ENCODE measurements around the gene ZRANB3. TPM values are rescaled to one million over a fixed set of nuclear protein-coding genes. Genes with fewer than 3 reads are reported as not detected.

The ZRANB3 gene
- polyA plus RNA-seq, 2 donors, result 1.5 to 1.9 TPM

DNA sequence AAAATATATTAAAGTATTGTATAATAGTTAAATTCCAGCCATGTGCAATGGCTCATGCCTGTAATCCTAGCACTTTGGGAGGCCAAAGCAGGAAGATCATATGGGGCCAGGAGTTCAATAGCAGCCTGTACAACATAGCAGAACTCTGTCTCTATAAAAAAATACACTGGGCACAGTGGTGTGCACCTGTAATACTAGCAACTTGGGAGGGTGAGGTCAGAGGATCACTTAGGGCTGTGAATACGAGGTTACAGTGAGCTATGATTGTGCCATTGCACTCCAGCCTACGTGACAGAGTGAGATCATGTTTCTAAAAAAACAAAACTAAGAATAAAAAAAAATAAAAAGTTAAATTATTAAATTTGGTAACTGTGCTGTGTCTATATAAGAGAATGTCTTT, 36.1 kb downstream of the ZRANB3 start:
- Histone ChIP-seq H3K36me3 (ENCODE audit: control insufficient read depth in 2 of 2, insufficient read depth in 2 of 2, low read length in 1 of 2) (no peaks in the 10 kb centered on the region), H3K27ac (ENCODE audit: low read depth in 2 of 2, low read length in 1 of 2) (no peak overlapping the region)
- WGBS, 2 donors, result 94 to 97% methylated on average over 2 of the region's 2 CpGs

GRCh38 chr2:135494503-135494902, 36.5 kb downstream of the ZRANB3 start:
- H3K4me1 ChIP-seq (ENCODE audit: control insufficient read depth in 2 of 2, insufficient read depth in 2 of 2, low read length in 1 of 2), result no peaks in the 10 kb centered on the region
- H3K27me3 ChIP-seq (ENCODE audit: control insufficient read depth in 1 of 2, insufficient read depth in 2 of 2, low read length in 2 of 2), result no peaks in the 10 kb centered on the region
- no peaks in the 10 kb centered on the region for H3K36me3 ChIP-seq (ENCODE audit: control insufficient read depth in 2 of 2, insufficient read depth in 2 of 2, low read length in 1 of 2)
- no peaks in the 10 kb centered on the region for H3K9me3 ChIP-seq (ENCODE audit: control insufficient read depth in 2 of 2, insufficient read depth in 1 of 2, low read depth in 1 of 2, low read length in 1 of 2)
- no peak overlapping the region for H3K4me3 ChIP-seq (ENCODE audit: low read depth in 1 of 2, low read length in 2 of 2)
- no peak overlapping the region for H3K27ac ChIP-seq (ENCODE audit: low read depth in 2 of 2, low read length in 1 of 2)
- WGBS, 2 donors, result 83 to 96% methylated on average over 1 of the region's 1 CpG

More for the DNA sequence above, 36.1 kb downstream of the ZRANB3 start:
- Histone ChIP-seq H3K27me3 (ENCODE audit: control insufficient read depth in 1 of 2, insufficient read depth in 2 of 2, low read length in 2 of 2) (no peaks in the 10 kb centered on the region), H3K4me1 (ENCODE audit: control insufficient read depth in 2 of 2, insufficient read depth in 2 of 2, low read length in 1 of 2) (no peaks in the 10 kb centered on the region), H3K4me3 (ENCODE audit: low read depth in 1 of 2, low read length in 2 of 2) (no peak overlapping the region), H3K9me3 (ENCODE audit: control insufficient read depth in 2 of 2, insufficient read depth in 1 of 2, low read depth in 1 of 2, low read length in 1 of 2) (no peaks in the 10 kb centered on the region)

- Histone ChIP-seq H3K27ac (ENCODE audit: low read depth in 2 of 2, low read length in 1 of 2) (no peak overlapping the region), H3K36me3 (ENCODE audit: control insufficient read depth in 2 of 2, insufficient read depth in 2 of 2, low read length in 1 of 2) (no peaks in the 10 kb centered on the region), H3K4me1 (ENCODE audit: control insufficient read depth in 2 of 2, insufficient read depth in 2 of 2, low read length in 1 of 2) (no peaks in the 10 kb centered on the region), H3K9me3 (ENCODE audit: control insufficient read depth in 2 of 2, insufficient read depth in 1 of 2, low read depth in 1 of 2, low read length in 1 of 2) (no peaks in the 10 kb centered on the region), H3K4me3 (ENCODE audit: low read depth in 1 of 2, low read length in 2 of 2) (no peak overlapping the region), H3K27me3 (ENCODE audit: control insufficient read depth in 1 of 2, insufficient read depth in 2 of 2, low read length in 2 of 2) (no peaks in the 10 kb centered on the region)
- 93 to 95% methylated on average over 1 of the region's 1 CpG for WGBS, 2 donors
Measured at GRCh38 chr2:135490376-135490775, 40.6 kb downstream of the ZRANB3 start.

GRCh38 chr2:135485441-135485840, 45.6 kb downstream of the ZRANB3 start:
- Histone ChIP-seq H3K27ac (ENCODE audit: low read depth in 2 of 2, low read length in 1 of 2) (no peak overlapping the region), H3K4me3 (ENCODE audit: low read depth in 1 of 2, low read length in 2 of 2) (no peak overlapping the region), H3K4me1 (ENCODE audit: control insufficient read depth in 2 of 2, insufficient read depth in 2 of 2, low read length in 1 of 2) (no peaks in the 10 kb centered on the region), H3K36me3 (ENCODE audit: control insufficient read depth in 2 of 2, insufficient read depth in 2 of 2, low read length in 1 of 2) (no peaks in the 10 kb centered on the region), H3K9me3 (ENCODE audit: control insufficient read depth in 2 of 2, insufficient read depth in 1 of 2, low read depth in 1 of 2, low read length in 1 of 2) (no peaks in the 10 kb centered on the region), H3K27me3 (ENCODE audit: control insufficient read depth in 1 of 2, insufficient read depth in 2 of 2, low read length in 2 of 2) (no peaks in the 10 kb centered on the region)
- WGBS, 2 donors, result 95 to 97% methylated on average over 4 of the region's 4 CpGs

- Histone ChIP-seq H3K4me3 (ENCODE audit: low read depth in 1 of 2, low read length in 2 of 2) (no peak overlapping the region), H3K9me3 (ENCODE audit: control insufficient read depth in 2 of 2, insufficient read depth in 1 of 2, low read depth in 1 of 2, low read length in 1 of 2) (no peaks in the 10 kb centered on the region), H3K27me3 (ENCODE audit: control insufficient read depth in 1 of 2, insufficient read depth in 2 of 2, low read length in 2 of 2) (no peaks in the 10 kb centered on the region), H3K4me1 (ENCODE audit: control insufficient read depth in 2 of 2, insufficient read depth in 2 of 2, low read length in 1 of 2) (no peaks in the 10 kb centered on the region), H3K27ac (ENCODE audit: low read depth in 2 of 2, low read length in 1 of 2) (no peak overlapping the region), H3K36me3 (ENCODE audit: control insufficient read depth in 2 of 2, insufficient read depth in 2 of 2, low read length in 1 of 2) (no peaks in the 10 kb centered on the region)
Measured at GRCh38 chr2:135475128-135475527, 55.9 kb downstream of the ZRANB3 start.

GRCh38 chr2:135473567-135473966, 57.5 kb downstream of the ZRANB3 start:
- 81 to 83% methylated on average over 2 of the region's 2 CpGs for WGBS, 2 donors
- H3K4me3 ChIP-seq (ENCODE audit: low read depth in 1 of 2, low read length in 2 of 2), result no peak overlapping the region
- no peaks in the 10 kb centered on the region for H3K9me3 ChIP-seq (ENCODE audit: control insufficient read depth in 2 of 2, insufficient read depth in 1 of 2, low read depth in 1 of 2, low read length in 1 of 2)
- no peaks in the 10 kb centered on the region for H3K36me3 ChIP-seq (ENCODE audit: control insufficient read depth in 2 of 2, insufficient read depth in 2 of 2, low read length in 1 of 2)
- H3K27ac ChIP-seq (ENCODE audit: low read depth in 2 of 2, low read length in 1 of 2), result no peak overlapping the region
- H3K27me3 ChIP-seq (ENCODE audit: control insufficient read depth in 1 of 2, insufficient read depth in 2 of 2, low read length in 2 of 2), result no peaks in the 10 kb centered on the region
- no peaks in the 10 kb centered on the region for H3K4me1 ChIP-seq (ENCODE audit: control insufficient read depth in 2 of 2, insufficient read depth in 2 of 2, low read length in 1 of 2)

DNA sequence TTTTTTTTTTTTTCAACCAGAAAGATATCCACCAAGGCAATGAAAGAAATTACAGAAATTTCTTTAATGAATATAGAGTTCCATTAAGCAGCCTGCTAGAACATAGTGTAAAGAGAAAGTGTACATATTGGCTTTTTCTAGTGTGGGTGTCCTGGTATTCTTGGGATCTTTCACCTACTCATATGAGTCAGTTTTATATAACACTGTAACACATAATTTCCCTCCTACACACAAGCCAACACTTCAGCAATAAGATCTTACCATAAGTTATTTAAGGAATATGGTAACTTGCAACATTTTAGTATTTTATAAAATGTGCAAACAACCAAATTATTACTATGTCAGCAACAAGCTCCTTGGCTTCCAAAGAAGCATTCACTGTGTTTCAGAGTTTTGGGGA, 59.9 kb downstream of the ZRANB3 start:
- H3K27ac ChIP-seq (ENCODE audit: low read depth in 2 of 2, low read length in 1 of 2), result no peak overlapping the region
- H3K4me1 ChIP-seq (ENCODE audit: control insufficient read depth in 2 of 2, insufficient read depth in 2 of 2, low read length in 1 of 2), result no peaks in the 10 kb centered on the region
- no peaks in the 10 kb centered on the region for H3K9me3 ChIP-seq (ENCODE audit: control insufficient read depth in 2 of 2, insufficient read depth in 1 of 2, low read depth in 1 of 2, low read length in 1 of 2)
- H3K4me3 ChIP-seq (ENCODE audit: low read depth in 1 of 2, low read length in 2 of 2), result no peak overlapping the region
- H3K27me3 ChIP-seq (ENCODE audit: control insufficient read depth in 1 of 2, insufficient read depth in 2 of 2, low read length in 2 of 2), result no peaks in the 10 kb centered on the region
- H3K36me3 ChIP-seq (ENCODE audit: control insufficient read depth in 2 of 2, insufficient read depth in 2 of 2, low read length in 1 of 2), result no peaks in the 10 kb centered on the region

DNA sequence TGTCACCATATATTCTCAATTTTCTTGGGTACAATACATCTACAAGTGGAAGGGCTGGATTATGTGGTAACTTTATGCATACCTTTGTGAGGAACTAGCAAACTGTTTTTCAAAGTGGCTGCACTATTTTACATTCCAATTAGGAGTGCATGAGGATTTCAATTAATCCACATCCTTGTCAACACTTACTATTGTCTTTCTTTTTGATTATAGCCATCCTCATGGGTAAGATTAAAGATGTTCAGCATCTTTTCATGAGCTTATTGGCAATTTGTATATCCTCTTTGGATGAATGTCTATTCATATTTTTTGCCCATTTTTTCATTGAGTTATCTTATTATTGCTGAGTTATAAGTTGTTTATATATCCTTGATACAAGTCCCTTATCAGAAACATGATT, 73.7 kb downstream of the ZRANB3 start:
- H3K27ac ChIP-seq (ENCODE audit: low read depth in 2 of 2, low read length in 1 of 2), result no peak overlapping the region
- no peak overlapping the region for H3K4me3 ChIP-seq (ENCODE audit: low read depth in 1 of 2, low read length in 2 of 2)
- no peaks in the 10 kb centered on the region for H3K4me1 ChIP-seq (ENCODE audit: control insufficient read depth in 2 of 2, insufficient read depth in 2 of 2, low read length in 1 of 2)
- H3K9me3 ChIP-seq (ENCODE audit: control insufficient read depth in 2 of 2, insufficient read depth in 1 of 2, low read depth in 1 of 2, low read length in 1 of 2), result peaks cover 5% of the 10 kb centered on the region in 2 donors
- H3K36me3 ChIP-seq (ENCODE audit: control insufficient read depth in 2 of 2, insufficient read depth in 2 of 2, low read length in 1 of 2), result no peaks in the 10 kb centered on the region
- H3K27me3 ChIP-seq (ENCODE audit: control insufficient read depth in 1 of 2, insufficient read depth in 2 of 2, low read length in 2 of 2), result no peaks in the 10 kb centered on the region

DNA sequence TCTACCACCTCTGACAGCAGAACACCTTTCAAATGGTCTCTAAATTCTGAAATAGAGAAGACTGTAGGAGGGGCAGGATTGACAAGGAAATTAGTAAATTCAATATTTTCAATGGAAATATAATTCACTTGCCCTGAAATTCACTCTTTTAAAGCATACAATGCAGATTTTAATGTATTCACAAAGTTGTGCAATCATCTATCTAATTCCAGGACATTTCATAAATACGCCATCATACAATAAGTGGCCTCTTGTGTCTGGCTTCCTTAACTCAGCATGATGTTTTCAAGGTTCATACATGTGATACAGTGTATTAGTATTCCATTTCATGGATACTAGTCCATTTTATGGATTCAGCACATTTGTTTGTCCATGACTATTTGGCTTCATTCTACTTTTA, 74.2 kb downstream of the ZRANB3 start:
- H3K27me3 ChIP-seq (ENCODE audit: control insufficient read depth in 1 of 2, insufficient read depth in 2 of 2, low read length in 2 of 2), result no peaks in the 10 kb centered on the region
- 96 to 100% methylated on average over 1 of the region's 1 CpG for WGBS, 2 donors
- no peak overlapping the region for H3K4me3 ChIP-seq (ENCODE audit: low read depth in 1 of 2, low read length in 2 of 2)
- no peaks in the 10 kb centered on the region for H3K4me1 ChIP-seq (ENCODE audit: control insufficient read depth in 2 of 2, insufficient read depth in 2 of 2, low read length in 1 of 2)
- no peaks in the 10 kb centered on the region for H3K36me3 ChIP-seq (ENCODE audit: control insufficient read depth in 2 of 2, insufficient read depth in 2 of 2, low read length in 1 of 2)
- peaks cover 5% of the 10 kb centered on the region in 2 donors for H3K9me3 ChIP-seq (ENCODE audit: control insufficient read depth in 2 of 2, insufficient read depth in 1 of 2, low read depth in 1 of 2, low read length in 1 of 2)
- no peak overlapping the region for H3K27ac ChIP-seq (ENCODE audit: low read depth in 2 of 2, low read length in 1 of 2)

DNA sequence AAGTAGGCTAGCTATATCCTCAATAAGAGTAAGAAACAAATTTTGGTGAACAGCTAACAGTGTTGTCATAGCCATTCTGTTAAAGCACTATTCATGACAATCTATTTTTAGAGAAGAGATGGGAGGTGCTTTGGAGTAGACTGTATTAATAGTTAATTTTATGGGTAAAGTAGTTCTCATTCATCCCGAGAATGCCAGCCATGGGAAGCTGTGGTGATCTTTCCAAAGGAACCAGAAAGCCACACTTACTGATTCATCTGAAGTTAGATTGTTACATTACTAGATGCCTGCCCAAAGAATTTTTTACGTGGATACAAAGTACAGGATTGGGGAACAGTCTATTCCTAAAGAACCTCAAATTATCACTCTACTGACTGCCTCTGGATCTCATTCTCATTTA, 74.6 kb downstream of the ZRANB3 start:
- WGBS, 2 donors, result 95 to 100% methylated on average over 2 of the region's 2 CpGs
- Histone ChIP-seq H3K4me1 (ENCODE audit: control insufficient read depth in 2 of 2, insufficient read depth in 2 of 2, low read length in 1 of 2) (no peaks in the 10 kb centered on the region), H3K4me3 (ENCODE audit: low read depth in 1 of 2, low read length in 2 of 2) (no peak overlapping the region), H3K27me3 (ENCODE audit: control insufficient read depth in 1 of 2, insufficient read depth in 2 of 2, low read length in 2 of 2) (no peaks in the 10 kb centered on the region), H3K27ac (ENCODE audit: low read depth in 2 of 2, low read length in 1 of 2) (no peak overlapping the region), H3K36me3 (ENCODE audit: control insufficient read depth in 2 of 2, insufficient read depth in 2 of 2, low read length in 1 of 2) (no peaks in the 10 kb centered on the region), H3K9me3 (ENCODE audit: control insufficient read depth in 2 of 2, insufficient read depth in 1 of 2, low read depth in 1 of 2, low read length in 1 of 2) (peaks cover 5% of the 10 kb centered on the region in 2 donors)
